GM18526 (cell line): Measurements from ENCODE around the gene OLFM3.

ENCODE experiments used
- POLR2A ChIP-seq: IDR thresholded peaks from 3 replicates; pipeline ENCODE4 v1.6.1; 2011; ENCODE audit not compliant: insufficient read length; ENCODE audit errors: extremely low read depth

The OLFM3 gene

GRCh38 chr1:101911894-101912293 lies 84.8 kb downstream of the OLFM3 start:
- no peak for TF ChIP-seq POLR2A

DNA sequence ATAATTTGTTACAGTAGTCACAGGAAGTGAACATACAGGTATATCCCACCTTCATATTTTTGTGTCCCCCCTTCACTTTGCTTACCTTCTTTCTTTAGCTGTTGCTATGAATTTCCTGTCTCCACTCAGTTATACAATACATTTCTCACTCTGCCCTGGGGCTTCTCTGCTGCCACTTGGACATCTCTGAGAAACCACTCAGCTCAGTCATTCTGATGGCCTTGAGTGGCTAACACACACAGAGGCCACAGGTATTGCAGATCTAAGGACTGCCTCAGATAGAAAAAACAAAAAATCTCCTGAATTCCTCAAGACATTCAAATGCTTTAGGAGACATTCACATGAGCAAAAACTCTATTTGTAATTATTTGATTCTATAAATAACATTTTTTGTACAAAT lies 87.7 kb downstream of the OLFM3 start:
- no peak for TF ChIP-seq POLR2A

- no peak for TF ChIP-seq POLR2A
These were observed 89.5 kb downstream of the OLFM3 start for GRCh38 chr1:101907264-101907663.

GRCh38 chr1:101905283-101905835 lies 91.4 kb downstream of the OLFM3 start:
- no peak for TF ChIP-seq POLR2A

- no peak for TF ChIP-seq POLR2A
These were observed 94.5 kb downstream of the OLFM3 start for GRCh38 chr1:101902199-101902598.

- TF ChIP-seq POLR2A: no peak
These were observed 98.6 kb downstream of the OLFM3 start for GRCh38 chr1:101898137-101898536.

DNA sequence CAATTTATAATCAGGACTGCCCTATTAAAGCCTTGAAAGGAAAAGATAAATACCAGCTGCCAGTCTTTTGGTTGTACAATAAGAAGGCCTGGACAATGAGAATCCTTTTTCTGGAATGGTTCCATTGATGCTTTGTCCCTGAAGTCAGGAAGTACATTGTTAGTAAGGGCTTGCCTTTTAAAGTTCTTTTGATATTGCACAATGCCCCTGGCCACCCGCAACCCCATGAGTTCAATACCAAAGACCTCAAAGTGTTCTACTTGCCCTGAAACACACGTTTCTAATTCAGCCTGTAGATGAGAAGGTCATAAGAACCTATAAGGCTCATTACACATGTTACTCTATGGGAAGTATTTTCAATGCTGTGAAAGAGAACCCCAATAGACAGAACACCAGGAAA lies 112.1 kb downstream of the OLFM3 start:
- TF ChIP-seq POLR2A: no peak

DNA sequence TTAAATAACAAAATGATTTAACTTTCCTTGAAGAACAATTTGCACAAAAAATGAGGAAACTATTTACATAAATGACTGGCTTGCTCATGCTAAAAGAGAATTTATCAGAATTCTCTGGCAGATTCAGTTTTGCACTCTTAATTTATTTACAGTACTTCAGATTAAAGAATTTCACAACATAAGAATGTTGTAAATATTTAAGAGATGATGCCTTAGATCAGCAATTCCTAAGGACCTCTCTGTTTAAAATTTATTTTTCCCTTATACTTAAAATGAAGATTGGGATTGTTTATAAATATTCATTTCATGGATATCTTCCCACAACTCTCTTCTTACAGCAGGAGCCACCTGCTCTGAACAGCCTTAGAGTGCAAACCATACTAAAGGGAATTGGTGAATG lies 120.8 kb downstream of the OLFM3 start:
- no peak for TF ChIP-seq POLR2A

GRCh38 chr1:101873672-101874071 lies 123.1 kb downstream of the OLFM3 start:
- TF ChIP-seq POLR2A: no peak

- TF ChIP-seq POLR2A: no peak
These were observed 136.8 kb downstream of the OLFM3 start for GRCh38 chr1:101859941-101860340.

DNA sequence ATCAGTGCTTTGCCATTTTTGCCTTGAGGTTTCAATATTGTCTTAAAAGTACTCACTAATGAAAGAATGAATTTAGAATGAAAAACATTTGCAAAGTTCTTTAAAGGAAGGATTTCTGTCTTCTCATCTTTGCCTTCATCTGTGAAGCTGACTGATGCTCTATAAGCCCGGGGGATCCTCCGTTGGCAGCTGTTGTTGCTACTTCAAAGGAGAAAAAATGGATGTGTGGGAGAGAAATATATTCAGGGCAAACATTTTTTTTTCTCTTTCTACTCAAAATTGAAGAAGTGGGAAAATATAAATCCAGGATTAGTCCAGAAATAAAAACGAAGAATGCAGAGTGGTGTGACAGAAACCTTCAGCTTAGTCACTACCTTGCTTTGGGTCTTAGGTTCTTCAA lies 142.5 kb downstream of the OLFM3 start:
- no peak for TF ChIP-seq POLR2A

DNA sequence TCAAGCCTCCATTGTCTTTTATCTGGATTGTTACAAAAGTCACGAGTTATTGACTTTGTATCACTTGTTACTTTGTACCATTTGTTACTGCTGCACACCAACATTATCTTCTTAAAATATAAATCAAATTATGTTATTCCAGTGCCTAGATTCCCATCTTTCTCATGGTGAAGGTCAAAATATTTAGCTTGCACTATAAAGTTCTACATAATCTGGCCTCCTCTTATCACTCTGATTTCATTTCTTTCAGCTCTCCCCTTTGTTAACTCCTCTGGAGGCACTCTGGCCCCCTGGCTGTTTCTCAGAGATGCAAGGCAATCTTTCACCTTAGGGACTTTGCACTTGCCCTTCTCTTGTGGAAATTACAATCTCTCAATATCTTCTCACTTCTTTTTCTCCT lies 143.8 kb downstream of the OLFM3 start:
- no peak for TF ChIP-seq POLR2A

DNA sequence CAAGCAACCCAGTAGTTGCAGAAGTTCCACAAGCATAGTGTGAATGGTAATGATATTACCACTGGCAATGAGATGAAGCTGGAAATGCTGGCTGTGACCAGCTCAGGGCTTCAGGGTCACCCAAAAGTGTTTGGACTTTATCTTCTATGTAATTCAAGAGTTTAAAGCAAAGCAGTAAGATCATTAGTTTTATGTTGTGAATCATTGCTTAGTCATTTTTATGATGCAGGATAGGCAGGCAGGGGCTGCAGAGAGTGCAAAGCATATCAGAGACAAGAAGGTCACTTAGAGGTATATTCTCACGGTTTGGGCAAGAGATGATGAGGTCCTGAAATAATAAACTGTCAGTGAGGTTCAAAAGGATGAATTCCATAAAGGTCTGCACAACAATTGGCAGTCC lies 147.4 kb downstream of the OLFM3 start:
- TF ChIP-seq POLR2A: no peak

GRCh38 chr1:101847626-101848025 lies 149.1 kb downstream of the OLFM3 start:
- no peak for TF ChIP-seq POLR2A

DNA sequence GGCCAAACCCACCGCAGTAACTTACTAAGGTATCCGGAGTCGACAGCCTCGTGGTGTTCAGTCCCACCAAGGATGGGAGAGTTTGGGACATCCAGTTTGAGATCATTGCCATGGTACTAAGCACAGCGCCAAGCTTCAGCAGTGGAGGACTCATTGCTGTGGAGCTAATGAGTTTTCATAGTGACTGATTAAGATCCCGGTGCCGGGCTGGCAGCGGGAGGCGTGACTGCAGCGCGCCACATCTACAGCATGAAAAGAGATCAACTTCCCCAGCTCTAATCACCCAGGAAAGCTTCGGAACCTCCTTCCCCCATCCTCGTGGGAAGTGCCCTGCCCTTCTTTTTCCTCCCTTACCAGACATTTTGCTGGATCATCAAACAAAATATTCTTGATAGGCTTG lies 149.9 kb downstream of the OLFM3 start:
- no peak for TF ChIP-seq POLR2A

DNA sequence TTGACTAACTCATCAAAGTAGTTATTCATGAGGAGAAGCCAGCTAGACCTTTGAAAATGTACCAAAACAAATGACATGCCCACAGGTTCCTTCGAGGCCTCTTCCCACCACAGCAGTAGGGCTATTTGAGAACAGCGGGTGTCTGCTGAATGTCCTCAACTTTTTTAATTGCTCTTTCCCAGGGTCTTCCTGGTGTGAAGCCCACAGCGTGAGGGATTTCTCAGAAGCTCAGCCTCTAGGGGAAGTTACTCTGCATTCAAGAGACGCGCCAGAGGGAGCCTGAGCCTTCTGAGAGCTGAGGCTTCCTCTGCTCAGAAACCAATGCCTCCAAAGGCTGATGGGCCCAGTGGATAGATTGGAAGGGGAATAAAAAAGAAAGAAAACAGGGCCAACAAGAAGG lies 153.6 kb downstream of the OLFM3 start:
- TF ChIP-seq POLR2A: no peak

DNA sequence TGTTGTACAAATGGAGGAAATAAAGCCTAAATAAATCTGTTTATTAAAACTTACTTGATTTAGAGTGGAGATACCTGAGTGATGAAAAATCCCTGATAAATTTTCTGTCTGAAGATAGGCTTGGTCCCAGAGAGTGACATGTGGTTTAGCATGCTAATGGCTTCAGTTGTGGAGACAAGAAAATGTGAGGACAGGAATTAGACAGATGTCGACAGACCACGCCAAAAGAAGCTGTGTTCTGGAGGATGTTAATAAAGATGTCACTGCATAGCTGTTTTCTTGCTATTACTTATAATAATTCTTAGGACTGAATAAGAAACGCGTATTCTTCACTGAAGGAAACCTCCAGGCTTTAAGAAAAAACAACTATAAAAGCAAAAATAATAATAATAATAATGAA lies 154.9 kb downstream of the OLFM3 start:
- no peak for TF ChIP-seq POLR2A

GRCh38 chr1:101835988-101836387 lies 160.7 kb downstream of the OLFM3 start:
- TF ChIP-seq POLR2A: no peak
